HL-60 (cell line): ENCODE measurements around the gene LAMC3.

Experiments used
- DNase-seq, 2 experiments: peaks; one replicate each; pipeline ENCODE4 v3.0.0-alpha.2; 2010 to 2020; ENCODE audit warnings: low read depth in 1 of 2, low spot score in 1 of 2
- H3K27ac ChIP-seq: fragments of 250-450 bp; sonication (Bioruptor Pico); replicated peaks from 2 replicates; pipeline ENCODE4 v1.5.1; 2020; ENCODE audit warnings: mild to moderate bottlenecking, moderate library complexity
- H3K27me3 ChIP-seq: fragments of 250-450 bp; sonication (Bioruptor Pico); 2 replicates; pipeline ENCODE4 v1.5.1; 2021; ENCODE audit warnings: mild to moderate bottlenecking, moderate library complexity; ENCODE audit not compliant: insufficient read depth, poor library complexity, severe bottlenecking
- H3K4me3 ChIP-seq: replicated peaks from 2 replicates; pipeline ENCODE4 v1.5.1; 2011; ENCODE audit warnings: mild to moderate bottlenecking, control low read depth, low read length; ENCODE audit not compliant: insufficient read depth
- GABPA ChIP-seq: IDR thresholded peaks from 2 replicates; pipeline ENCODE4 v1.6.1; 2012; ENCODE audit warnings: low read depth
- POLR2AphosphoS5 ChIP-seq: IDR thresholded peaks from 2 replicates; pipeline ENCODE4 v1.6.1; 2012; ENCODE audit warnings: low read depth
- REST ChIP-seq: IDR thresholded peaks from 2 replicates; pipeline ENCODE4 v1.6.1; 2012; ENCODE audit warnings: low read depth; ENCODE audit not compliant: insufficient replicate concordance
- SPI1 ChIP-seq: IDR thresholded peaks from 2 replicates; pipeline ENCODE4 v1.6.1; 2012; ENCODE audit warnings: low read depth, mild to moderate bottlenecking, borderline replicate concordance
- TF ChIP-seq, protein P1 (sequence below): IDR thresholded peaks from one replicate; pipeline ENCODE4 v1.5.1; 2011; ENCODE audit warnings: low read length, control low read depth, inconsistent platforms; ENCODE audit not compliant: insufficient read depth

LAMC3 gene

GRCh38 chr9:131101207-131101964 is 92.4 kb downstream of the LAMC3 start:
- no peak for DNase-seq
- H3K27ac ChIP-seq = no peak overlapping the region
- TF ChIP-seq, protein P1, sequence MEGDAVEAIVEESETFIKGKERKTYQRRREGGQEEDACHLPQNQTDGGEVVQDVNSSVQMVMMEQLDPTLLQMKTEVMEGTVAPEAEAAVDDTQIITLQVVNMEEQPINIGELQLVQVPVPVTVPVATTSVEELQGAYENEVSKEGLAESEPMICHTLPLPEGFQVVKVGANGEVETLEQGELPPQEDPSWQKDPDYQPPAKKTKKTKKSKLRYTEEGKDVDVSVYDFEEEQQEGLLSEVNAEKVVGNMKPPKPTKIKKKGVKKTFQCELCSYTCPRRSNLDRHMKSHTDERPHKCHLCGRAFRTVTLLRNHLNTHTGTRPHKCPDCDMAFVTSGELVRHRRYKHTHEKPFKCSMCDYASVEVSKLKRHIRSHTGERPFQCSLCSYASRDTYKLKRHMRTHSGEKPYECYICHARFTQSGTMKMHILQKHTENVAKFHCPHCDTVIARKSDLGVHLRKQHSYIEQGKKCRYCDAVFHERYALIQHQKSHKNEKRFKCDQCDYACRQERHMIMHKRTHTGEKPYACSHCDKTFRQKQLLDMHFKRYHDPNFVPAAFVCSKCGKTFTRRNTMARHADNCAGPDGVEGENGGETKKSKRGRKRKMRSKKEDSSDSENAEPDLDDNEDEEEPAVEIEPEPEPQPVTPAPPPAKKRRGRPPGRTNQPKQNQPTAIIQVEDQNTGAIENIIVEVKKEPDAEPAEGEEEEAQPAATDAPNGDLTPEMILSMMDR = no peak
- TF ChIP-seq POLR2AphosphoS5 (no peak), REST (no peak), SPI1 (no peak), GABPA (no peak)
- H3K4me3 ChIP-seq = no peak overlapping the region
- H3K27me3 ChIP-seq = peaks cover 14% of the 10 kb centered on the region

GRCh38 chr9:131103024-131103423 is 94.0 kb downstream of the LAMC3 start:
- TF ChIP-seq GABPA = no peak
- no peak for TF ChIP-seq REST
- TF ChIP-seq, protein P1 = no peak
- no peak for TF ChIP-seq SPI1
- no peak for TF ChIP-seq POLR2AphosphoS5
- Histone ChIP-seq H3K27me3 (no peaks in the 10 kb centered on the region), H3K27ac (no peak overlapping the region), H3K4me3 (no peak overlapping the region)
- DNase-seq = no peak

- Histone ChIP-seq H3K4me3 (no peak overlapping the region), H3K27me3 (no peaks in the 10 kb centered on the region), H3K27ac (no peak overlapping the region)
- no peak for TF ChIP-seq SPI1
- no peak for TF ChIP-seq REST
- no peak for TF ChIP-seq GABPA
- TF ChIP-seq, protein P1 = no peak
- TF ChIP-seq POLR2AphosphoS5 = no peak
- no peak for DNase-seq
These were observed 94.6 kb downstream of the LAMC3 start for GRCh38 chr9:131103535-131103934.
